ENCODE measurements around the gene DYNLT4. TPM values are rescaled to one million over a fixed set of nuclear protein-coding genes. Genes with fewer than 3 reads are reported as not detected.

Gene DYNLT4
- total RNA-seq, 1 donor: 0.36 TPM

DNA sequence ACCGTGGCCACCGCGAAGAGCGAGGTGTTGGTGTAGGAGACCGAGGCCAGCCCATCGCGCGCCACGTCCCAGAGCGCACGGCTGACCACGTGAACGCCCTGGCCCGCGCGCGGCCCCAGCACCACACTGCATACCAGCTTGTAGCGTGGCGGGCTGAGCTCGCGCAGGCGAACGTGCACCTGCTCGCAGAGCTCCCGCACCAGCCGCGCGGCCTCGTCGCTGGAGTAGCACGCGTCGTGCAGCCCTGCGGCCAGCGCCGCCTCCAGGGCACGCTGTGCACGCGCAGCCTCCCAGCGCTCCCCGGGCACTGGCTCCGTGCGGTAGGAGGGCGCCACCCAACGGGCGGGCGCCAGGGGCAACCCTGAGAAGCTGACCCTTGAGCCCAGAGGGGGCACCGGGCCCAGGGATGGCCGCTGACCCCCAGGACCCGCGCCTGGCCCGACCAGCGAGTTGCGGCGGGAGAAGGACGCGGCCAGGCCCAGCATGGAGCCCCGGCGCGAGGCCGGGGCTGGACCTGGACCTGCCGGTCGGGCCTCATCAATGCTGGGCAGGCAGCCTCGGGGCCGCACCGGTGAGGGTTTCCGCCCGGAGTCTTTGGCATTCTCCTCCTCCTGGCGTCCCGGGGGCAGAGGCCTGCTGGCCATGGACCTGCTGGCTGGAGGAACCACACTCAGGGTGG, 987 bp downstream of the DYNLT4 start:
- no peak overlapping the region for H2AFZ ChIP-seq (ENCODE audit: low read length)
- no peaks in the 10 kb centered on the region for H3K27me3 ChIP-seq (ENCODE audit: insufficient read depth, low read length)
- H4K20me1 ChIP-seq (ENCODE audit: insufficient read depth, low read length): peaks cover 15% of the 10 kb centered on the region
- H3K4me3 ChIP-seq (ENCODE audit: insufficient read depth, low read length): no peak overlapping the region
- H3K79me2 ChIP-seq (ENCODE audit: insufficient read depth, low read length): peaks cover 56% of the 10 kb centered on the region
- peak; percentile 74 for DNase-seq (ENCODE audit: insufficient read length, low spot score, missing footprints)
- no peak overlapping the region for H3K4me2 ChIP-seq (ENCODE audit: insufficient read depth, low read length)
- peaks cover 73% of the 10 kb centered on the region for H3K4me1 ChIP-seq (ENCODE audit: insufficient read depth, low read length)
- peak overlapping the region; percentile 99 for H3K27ac ChIP-seq (ENCODE audit: low read depth, low read length)
- H3K36me3 ChIP-seq (ENCODE audit: insufficient read depth, low read length): peaks cover 57% of the 10 kb centered on the region
- H3K9me3 ChIP-seq (ENCODE audit: low read depth, low read length): no peaks in the 10 kb centered on the region
- no peak for TF ChIP-seq CTCF (IDR thresholded peaks at IDR 0.05; ENCODE audit: extremely low read depth, low read depth, low read length)

GRCh38 chr1:44805311-44806024, 1.7 kb downstream of the DYNLT4 start:
- H3K79me2 ChIP-seq (ENCODE audit: insufficient read depth, low read length): peaks cover 60% of the 10 kb centered on the region
- H3K4me1 ChIP-seq (ENCODE audit: insufficient read depth, low read length): peaks cover 66% of the 10 kb centered on the region
- H4K20me1 ChIP-seq (ENCODE audit: insufficient read depth, low read length): peaks cover 19% of the 10 kb centered on the region
- peak overlapping the region; percentile 29 for H3K27ac ChIP-seq (ENCODE audit: low read depth, low read length)
- no peak for TF ChIP-seq CTCF (IDR thresholded peaks at IDR 0.05; ENCODE audit: extremely low read depth, low read depth, low read length)
- H3K36me3 ChIP-seq (ENCODE audit: insufficient read depth, low read length): peaks cover 55% of the 10 kb centered on the region
- no peak overlapping the region for H2AFZ ChIP-seq (ENCODE audit: low read length)
- DNase-seq (ENCODE audit: insufficient read length, low spot score, missing footprints): peak; percentile 44
- no peaks in the 10 kb centered on the region for H3K27me3 ChIP-seq (ENCODE audit: insufficient read depth, low read length)
- no peak overlapping the region for H3K4me3 ChIP-seq (ENCODE audit: insufficient read depth, low read length)
- no peaks in the 10 kb centered on the region for H3K9me3 ChIP-seq (ENCODE audit: low read depth, low read length)
- H3K4me2 ChIP-seq (ENCODE audit: insufficient read depth, low read length): no peak overlapping the region

GRCh38 chr1:44803312-44804095, 3.6 kb downstream of the DYNLT4 start:
- Histone ChIP-seq H2AFZ (ENCODE audit: low read length) (no peak overlapping the region), H3K27me3 (ENCODE audit: insufficient read depth, low read length) (no peaks in the 10 kb centered on the region), H3K4me1 (ENCODE audit: insufficient read depth, low read length) (peaks cover 49% of the 10 kb centered on the region), H4K20me1 (ENCODE audit: insufficient read depth, low read length) (peaks cover 19% of the 10 kb centered on the region), H3K9me3 (ENCODE audit: low read depth, low read length) (no peaks in the 10 kb centered on the region), H3K4me3 (ENCODE audit: insufficient read depth, low read length) (peak overlapping the region; percentile 82), H3K36me3 (ENCODE audit: insufficient read depth, low read length) (peaks cover 47% of the 10 kb centered on the region), H3K79me2 (ENCODE audit: insufficient read depth, low read length) (peaks cover 50% of the 10 kb centered on the region), H3K27ac (ENCODE audit: low read depth, low read length) (peak overlapping the region; percentile 66), H3K4me2 (ENCODE audit: insufficient read depth, low read length) (peak overlapping the region; percentile 93)
- TF ChIP-seq CTCF (IDR thresholded peaks at IDR 0.05; ENCODE audit: extremely low read depth, low read depth, low read length): no peak
- peak; percentile 60 for DNase-seq (ENCODE audit: insufficient read length, low spot score, missing footprints)

- Histone ChIP-seq H3K27ac (ENCODE audit: low read depth, low read length) (peak overlapping the region; percentile 66), H4K20me1 (ENCODE audit: insufficient read depth, low read length) (peaks cover 19% of the 10 kb centered on the region), H3K27me3 (ENCODE audit: insufficient read depth, low read length) (no peaks in the 10 kb centered on the region), H3K4me1 (ENCODE audit: insufficient read depth, low read length) (peaks cover 44% of the 10 kb centered on the region), H3K4me2 (ENCODE audit: insufficient read depth, low read length) (peak overlapping the region; percentile 93), H3K36me3 (ENCODE audit: insufficient read depth, low read length) (peaks cover 47% of the 10 kb centered on the region), H3K79me2 (ENCODE audit: insufficient read depth, low read length) (peaks cover 50% of the 10 kb centered on the region), H3K4me3 (ENCODE audit: insufficient read depth, low read length) (peak overlapping the region; percentile 82), H2AFZ (ENCODE audit: low read length) (no peak overlapping the region), H3K9me3 (ENCODE audit: low read depth, low read length) (no peaks in the 10 kb centered on the region)
- TF ChIP-seq CTCF (IDR thresholded peaks at IDR 0.05; ENCODE audit: extremely low read depth, low read depth, low read length): no peak
- DNase-seq (ENCODE audit: insufficient read length, low spot score, missing footprints): no peak
Observed at GRCh38 chr1:44803062-44803311, 4.2 kb downstream of the DYNLT4 start.
